C1 segment of cervical spinal cord (tissue), 14 donors: Measurements from ENCODE around the gene REXO5.
"Not testable (repeated sequence)": the region's sequence is repeated elsewhere in the genome, so short reads cannot be mapped to it uniquely, and the experiment has no call there.

ENCODE experiments used
- DNase-seq, 14 donors: peaks; one replicate each; lab custom pipeline; 2025; lab: John Stamatoyannopoulos, UW

Gene REXO5

GRCh38 chr16:20849589-20850390, 43.5 kb downstream of the REXO5 start:
- DNase-seq: peak in 7 of 14 donors; percentile 24 to 49 (median 31)

- no peak for DNase-seq
Measured at GRCh38 chr16:20850981-20851380, 44.7 kb downstream of the REXO5 start.

- peak in 3 of 14 donors; percentile 3 to 20 (median 11) for DNase-seq
Measured at GRCh38 chr16:20851601-20852000, 45.3 kb downstream of the REXO5 start.

- no peak for DNase-seq
Measured at GRCh38 chr16:20853143-20853542, 46.8 kb downstream of the REXO5 start.

GRCh38 chr16:20853981-20854620, 47.8 kb downstream of the REXO5 start:
- DNase-seq: no peak

- DNase-seq: no peak
Measured at GRCh38 chr16:20854963-20855362, 48.6 kb downstream of the REXO5 start.

- no peak for DNase-seq
Measured at GRCh38 chr16:20857281-20857680, 51.0 kb downstream of the REXO5 start.

GRCh38 chr16:20859229-20859628, 52.9 kb downstream of the REXO5 start:
- DNase-seq: no peak

GRCh38 chr16:20859699-20860098, 53.4 kb downstream of the REXO5 start:
- peak in 2 of 14 donors; percentile 12 to 13 for DNase-seq

GRCh38 chr16:20860361-20860760, 54.0 kb downstream of the REXO5 start:
- DNase-seq: no peak

- not testable (repeated sequence) for DNase-seq
Measured at GRCh38 chr16:20860995-20861394, 54.7 kb downstream of the REXO5 start.

GRCh38 chr16:20862162-20862960, 56.0 kb downstream of the REXO5 start:
- DNase-seq: no peak

- DNase-seq: not testable (repeated sequence)
Measured at GRCh38 chr16:20864376-20864775, 58.0 kb downstream of the REXO5 start.

- no peak for DNase-seq
Measured at GRCh38 chr16:20865420-20866131, 59.2 kb downstream of the REXO5 start.

GRCh38 chr16:20866145-20866772, 59.9 kb downstream of the REXO5 start:
- DNase-seq: peak in 3 of 14 donors; percentile 30 to 47 (median 46)

- no peak for DNase-seq
Measured at GRCh38 chr16:20866801-20867200, 60.5 kb downstream of the REXO5 start.

GRCh38 chr16:20867585-20867984, 61.3 kb downstream of the REXO5 start:
- no peak for DNase-seq

- DNase-seq: peak in 12 of 14 donors; percentile 8 to 78 (median 50)
Measured at GRCh38 chr16:20868890-20869289, 62.6 kb downstream of the REXO5 start.

GRCh38 chr16:20870122-20870820, 63.9 kb downstream of the REXO5 start:
- peak in 1 of 14 donors; percentile 2 for DNase-seq

GRCh38 chr16:20871258-20871657, 64.9 kb downstream of the REXO5 start:
- DNase-seq: no peak
